ENCODE data around the gene PLXDC1.

GRCh38 chr17:39051001-39051585 lies 100.3 kb downstream of the PLXDC1 start:
- TF ChIP-seq POLR2A (IDR thresholded peaks at IDR 0.05; ENCODE audit: low read length) = no peak
- no peak for TF ChIP-seq GATA1 (IDR thresholded peaks at IDR 0.05; ENCODE audit: low read depth, low read length)

All from erythroblast (primary cell).